ENCODE results near the gene IFT74.
"Not testable (repeated sequence)": the region's sequence is repeated elsewhere in the genome, so short reads cannot be mapped to it uniquely, and the experiment has no call there.

Gene IFT74

DNA sequence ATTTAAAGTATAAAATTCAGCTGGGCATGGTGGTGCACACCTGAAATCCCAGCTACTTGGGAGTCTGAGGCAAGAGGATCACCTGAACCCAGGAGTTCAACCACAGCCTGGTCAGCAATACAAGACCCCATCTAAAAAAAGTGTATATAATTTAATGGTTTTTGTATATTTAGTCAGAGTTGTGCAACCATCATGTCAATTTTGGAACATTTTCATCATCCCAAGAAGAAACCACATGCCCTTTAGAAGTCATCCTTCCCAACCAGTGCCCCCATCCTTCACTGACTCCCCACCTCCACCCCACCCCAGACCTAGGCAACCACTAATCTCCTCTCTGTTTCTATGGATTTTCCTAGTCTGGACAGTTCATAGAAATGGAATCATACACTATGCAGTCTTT, 134.0 kb downstream of the IFT74 start:
- DNase-seq (ENCODE audit: low spot score): no peak
- no peak for TF ChIP-seq CTCF (IDR thresholded peaks at IDR 0.05; ENCODE audit: extremely low read depth, missing control alignments)

DNA sequence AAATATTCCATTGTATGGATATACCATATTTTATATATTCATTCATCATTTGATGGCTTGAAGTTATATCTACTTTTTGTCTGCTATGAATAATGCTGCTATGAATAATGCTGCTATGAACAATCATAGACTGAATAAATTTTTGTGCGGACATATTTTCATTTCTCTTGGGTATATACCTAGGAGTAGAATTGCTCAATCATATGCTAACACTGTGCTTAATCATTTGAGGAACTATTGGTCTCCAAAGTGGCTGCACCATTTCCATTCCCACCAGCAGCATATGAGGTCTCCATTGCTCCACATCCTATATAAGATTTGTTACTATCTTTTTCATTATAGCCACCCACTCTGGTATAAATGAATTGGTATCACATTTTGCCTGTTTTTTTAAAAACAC, 134.5 kb downstream of the IFT74 start:
- no peak for TF ChIP-seq CTCF (IDR thresholded peaks at IDR 0.05; ENCODE audit: extremely low read depth, missing control alignments)
- DNase-seq (ENCODE audit: low spot score): no peak

DNA sequence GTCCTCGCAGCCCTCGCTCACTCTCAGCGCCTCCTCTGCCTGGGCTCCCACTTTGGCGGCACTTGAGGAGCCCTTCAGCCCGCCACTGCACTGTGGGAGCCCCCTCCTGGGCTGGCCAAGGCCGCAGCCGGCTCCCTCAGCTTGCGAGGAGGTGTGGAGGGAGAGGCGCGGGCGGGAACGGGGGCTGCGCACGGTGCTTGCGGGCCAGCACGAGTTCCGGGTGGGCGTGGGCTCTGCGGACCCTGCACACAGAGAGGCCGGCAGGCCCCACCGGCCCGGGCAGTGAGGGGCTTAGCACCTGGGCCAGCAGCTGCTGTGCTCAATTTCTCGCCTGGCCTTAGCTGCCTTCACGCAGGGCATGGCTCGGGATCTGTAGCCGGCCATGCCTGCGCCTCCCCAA, 136.3 kb downstream of the IFT74 start:
- not testable (repeated sequence) for DNase-seq (ENCODE audit: low spot score)

DNA sequence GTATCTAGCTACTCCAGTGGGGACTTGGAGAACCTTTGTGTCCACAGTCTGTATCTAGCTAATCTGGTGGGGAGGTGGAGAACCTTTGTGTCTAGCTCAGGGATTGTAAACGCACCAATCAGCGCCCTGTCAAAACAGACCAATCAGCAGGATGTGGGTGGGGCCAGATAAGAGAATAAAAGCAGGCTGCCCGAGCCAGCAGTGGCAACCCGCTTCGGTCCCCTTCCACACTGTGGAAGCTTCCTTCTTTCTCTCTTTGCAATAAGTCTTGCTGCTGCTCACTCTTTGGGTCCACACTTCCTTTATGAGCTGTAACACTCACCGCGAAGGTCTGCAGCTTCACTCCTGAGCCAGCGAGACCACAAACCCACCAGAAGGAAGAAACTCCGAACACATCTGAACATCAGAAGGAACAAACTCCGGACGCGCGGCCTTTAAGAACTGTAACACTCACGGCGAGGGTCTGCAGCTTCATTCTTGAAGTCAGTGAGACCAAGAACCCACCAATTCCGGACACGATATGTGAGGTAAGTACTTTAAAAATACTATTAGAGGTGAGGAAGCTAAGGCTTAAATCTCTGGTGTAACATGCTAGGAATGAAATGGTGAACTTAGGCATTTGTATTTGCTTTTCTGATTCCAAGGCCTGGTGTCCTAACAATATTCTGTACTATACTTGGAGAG, 137.3 kb downstream of the IFT74 start:
- DNase-seq (ENCODE audit: low spot score): not testable (repeated sequence)

DNA sequence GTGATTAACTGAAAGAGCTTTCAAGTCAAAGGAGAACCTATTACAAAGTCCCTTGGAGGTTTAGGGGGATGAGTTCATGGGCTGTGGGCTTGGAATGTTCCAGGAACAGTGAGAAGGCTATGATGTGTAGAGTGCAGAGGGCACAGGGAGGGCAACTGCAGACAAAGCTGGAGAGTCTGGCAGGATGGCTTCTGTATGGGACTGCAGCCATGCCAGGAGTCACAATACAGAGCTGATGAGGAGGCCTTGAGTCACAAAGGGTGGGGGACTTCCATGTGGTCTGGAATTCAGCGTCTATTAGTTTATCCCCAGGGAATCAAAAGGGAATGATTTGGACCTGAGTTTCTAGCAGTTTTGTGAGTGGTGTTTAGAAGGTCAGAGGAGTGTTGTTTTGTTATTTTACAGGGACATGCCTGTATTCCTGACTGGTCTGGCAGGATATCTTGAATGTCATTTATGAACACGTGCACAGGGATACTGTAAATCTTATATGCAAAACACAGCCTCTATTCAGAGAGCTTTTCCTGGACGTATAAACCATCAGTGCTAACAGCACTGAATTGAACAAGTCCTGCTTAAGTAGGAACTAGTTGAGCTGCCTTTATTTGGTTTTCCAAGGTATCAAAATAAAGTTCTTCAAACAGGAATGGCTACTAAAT, 138.6 kb downstream of the IFT74 start:
- TF ChIP-seq CTCF (IDR thresholded peaks at IDR 0.05; ENCODE audit: extremely low read depth, missing control alignments): no peak
- DNase-seq (ENCODE audit: low spot score): no peak

DNA sequence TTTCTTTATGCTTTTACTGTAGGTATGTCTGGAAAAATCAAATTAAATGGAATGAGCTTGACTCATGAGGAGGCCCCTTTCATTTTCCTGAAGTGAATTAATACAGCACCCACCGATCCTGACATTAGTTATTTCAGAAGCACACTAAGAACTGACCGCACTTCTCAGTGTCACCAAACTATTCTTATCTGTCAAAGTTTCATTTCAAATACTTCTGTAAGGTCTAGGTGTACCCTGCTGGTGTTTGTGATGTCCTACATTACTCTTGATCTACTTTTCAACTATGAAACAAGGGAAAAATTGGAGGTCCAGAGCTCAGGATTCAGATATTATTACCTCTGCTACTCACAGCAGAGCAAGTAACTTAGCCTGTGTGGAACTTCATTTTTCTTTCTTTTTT, 151.0 kb downstream of the IFT74 start:
- TF ChIP-seq CTCF (IDR thresholded peaks at IDR 0.05; ENCODE audit: extremely low read depth, missing control alignments): no peak
- no peak for DNase-seq (ENCODE audit: low spot score)

DNA sequence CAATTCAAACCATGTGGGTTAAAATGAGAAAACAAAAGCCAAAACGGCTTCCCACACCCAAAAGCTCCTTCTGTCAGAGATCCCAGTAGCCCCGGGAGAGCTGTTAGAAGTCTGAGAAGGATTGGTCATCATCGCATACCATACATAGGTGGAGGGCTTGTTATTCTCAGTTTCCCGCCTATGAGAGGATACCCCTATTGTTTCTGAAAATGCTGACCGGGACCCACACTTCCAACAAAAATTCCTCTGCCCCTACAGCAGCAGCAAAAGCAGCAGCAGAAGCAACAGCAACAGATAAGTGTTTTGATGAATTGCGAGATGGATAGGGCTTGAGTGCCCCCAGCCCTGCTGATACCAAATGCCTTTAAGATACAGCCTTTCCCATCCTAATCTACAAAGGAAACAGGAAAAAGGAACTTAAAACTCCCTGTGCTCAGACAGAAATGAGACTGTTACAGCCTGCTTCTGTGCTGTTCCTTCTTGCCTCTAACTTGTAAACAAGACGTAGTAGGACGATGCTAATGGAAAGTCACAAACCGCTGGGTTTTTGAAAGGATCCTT, 152.8 kb downstream of the IFT74 start, which contains the start of gene TEK:
TSS of gene TEK (plus strand) at position 245 of the 561 bp plus-strand sequence. CDS start 366 bp downstream, outside the sequence.
- DNase-seq (ENCODE audit: low spot score): no peak
- no peak for TF ChIP-seq CTCF (IDR thresholded peaks at IDR 0.05; ENCODE audit: extremely low read depth, missing control alignments)

- TF ChIP-seq CTCF (IDR thresholded peaks at IDR 0.05; ENCODE audit: extremely low read depth, missing control alignments): no peak
- no peak for DNase-seq (ENCODE audit: low spot score)
Observed at GRCh38 chr9:27109621-27110020, 153.4 kb downstream of the IFT74 start.

All from GM20000 (cell line).